Natural killer cell treated with Interleukin-12 subunit alpha and Interleukin-12 subunit beta and Interleukin-15 and Interleukin-18, amount 100 ng/mL, for 72 hours (primary cell): ENCODE results near the gene APBA2. TPM values are rescaled to one million over a fixed set of nuclear protein-coding genes. Genes with fewer than 3 reads are reported as not detected.
A peak's percentile ranks its signal among the peaks of the same experiment; 100 is the strongest.

Source experiments
- ATAC-seq, 2 donors: fragments of 150-1000 bp; cut with Tn5 transposase in 1 of 2; sonication (Bioruptor Pico), chemical (Tn5 transposase) in 1 of 2; 2 replicates each; pipeline ENCODE4 v1.10.0; 2021
- DNase-seq: peaks from one replicate; pipeline ENCODE4 v3.0.0; 2022; ENCODE audit warnings: low spot score
- H3K27ac Mint-ChIP-seq, 2 donors: 1 replicate in 1 of 2; 2 replicates in 1 of 2; pipeline ENCODE4 v1.8.0; 2022; ENCODE audit warnings: mixed read lengths in 2 of 2, mild to moderate bottlenecking in 1 of 2, moderate library complexity in 1 of 2
- H3K27me3 Mint-ChIP-seq, 2 donors: 1 replicate in 1 of 2; 2 replicates in 1 of 2; pipeline ENCODE4 v1.8.0; 2022; ENCODE audit warnings: mixed read lengths in 2 of 2
- H3K36me3 Mint-ChIP-seq: one replicate; pipeline ENCODE4 v1.8.0; 2022; ENCODE audit warnings: mixed read lengths
- H3K4me1 Mint-ChIP-seq, 2 donors: 1 replicate in 1 of 2; 2 replicates in 1 of 2; pipeline ENCODE4 v1.8.0; 2022; ENCODE audit warnings: low read depth in 2 of 2, mixed read lengths in 2 of 2, mild to moderate bottlenecking in 1 of 2
- H3K4me3 Mint-ChIP-seq: one replicate; pipeline ENCODE4 v1.8.0; 2022; ENCODE audit warnings: mixed read lengths
- H3K9me3 Mint-ChIP-seq: 2 replicates; pipeline ENCODE4 v1.8.0; 2022; ENCODE audit warnings: mixed read lengths
- total RNA-seq, 2 donors: library from RNA; stranded (reverse); gene quantifications; one replicate each; pipeline ENCODE4 v1.2.3, GENCODE V29; 2022

Gene APBA2
- total RNA-seq, 2 donors from 2014 or later: 6.0 to 19.4 TPM

DNA sequence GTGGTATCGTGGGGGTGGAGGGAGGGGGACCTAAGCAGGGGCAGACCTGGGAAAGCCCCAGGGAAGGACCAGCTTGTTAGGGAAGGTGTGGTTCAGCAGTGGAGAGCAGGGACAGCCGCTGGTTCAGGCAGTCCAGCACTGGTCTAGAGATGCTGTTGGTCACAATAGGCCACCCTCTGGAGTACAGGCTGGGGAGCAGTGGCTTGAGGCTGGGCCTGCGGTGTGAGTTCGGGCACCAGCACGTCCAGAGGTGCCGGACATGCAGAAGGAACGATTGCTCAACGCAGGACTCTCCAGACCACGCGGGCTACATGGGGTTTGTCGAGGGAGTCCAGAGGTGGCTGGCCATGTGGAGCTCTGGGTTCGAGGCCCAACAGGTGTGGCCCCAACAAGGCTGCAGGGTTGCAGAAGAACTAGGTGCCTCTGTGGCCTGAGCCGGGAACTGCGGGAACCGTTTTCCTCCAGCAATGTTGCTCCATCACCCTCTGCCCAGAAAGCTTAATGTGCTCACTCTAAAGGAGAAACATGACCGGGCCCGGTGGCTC, 143.9 kb downstream of the APBA2 start:
- Mint-ChIP-seq H3K27ac (peak overlapping the region in 1 of 2 donors; percentile 80), H3K36me3 (peaks cover 7% of the 10 kb centered on the region), H3K9me3 (peaks cover 10% of the 10 kb centered on the region), H3K4me1 (peaks cover 57 to 59% of the 10 kb centered on the region in 2 donors), H3K4me3 (no peak overlapping the region), H3K27me3 (no peaks in the 10 kb centered on the region)
- DNase-seq (no peak), ATAC-seq (peak in 1 of 2 donors; percentile 44)

GRCh38 chr15:29031502-29032228, 145.9 kb downstream of the APBA2 start:
- Mint-ChIP-seq H3K27me3 (no peaks in the 10 kb centered on the region), H3K27ac (peak overlapping the region; percentile 66 to 87), H3K9me3 (peaks cover 10% of the 10 kb centered on the region), H3K4me1 (peaks cover 65 to 67% of the 10 kb centered on the region in 2 donors), H3K4me3 (peak overlapping the region; percentile 63), H3K36me3 (peaks cover 7% of the 10 kb centered on the region)
- peak; percentile 80 for DNase-seq
- peak; percentile 93 to 95 for ATAC-seq

DNA sequence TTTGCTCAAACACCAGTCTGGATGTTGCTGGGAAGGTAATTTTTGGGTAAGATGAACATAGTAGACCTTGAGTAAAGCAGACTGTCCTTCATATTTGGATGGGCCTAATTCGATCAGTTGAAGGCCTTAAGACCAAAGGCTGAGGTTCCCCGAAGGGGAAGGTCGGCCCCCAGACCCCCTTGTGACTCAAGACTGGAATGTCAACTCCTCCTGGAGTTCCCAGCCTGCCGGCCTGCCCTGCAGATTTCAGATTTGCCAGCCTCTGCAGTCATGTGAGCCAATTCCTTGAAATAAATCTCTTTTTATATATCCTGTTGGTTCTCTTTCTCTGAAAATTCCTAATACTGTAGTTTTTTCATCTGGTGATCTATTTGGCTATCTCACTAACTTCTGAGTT, 146.5 kb downstream of the APBA2 start:
- H3K9me3 Mint-ChIP-seq: peaks cover 10% of the 10 kb centered on the region
- peaks cover 7% of the 10 kb centered on the region for H3K36me3 Mint-ChIP-seq
- H3K27ac Mint-ChIP-seq: peak overlapping the region; percentile 66 to 87
- no peak for ATAC-seq
- no peak for DNase-seq
- no peaks in the 10 kb centered on the region for H3K27me3 Mint-ChIP-seq
- peak overlapping the region; percentile 63 for H3K4me3 Mint-ChIP-seq
- peaks cover 67 to 69% of the 10 kb centered on the region in 2 donors for H3K4me1 Mint-ChIP-seq

DNA sequence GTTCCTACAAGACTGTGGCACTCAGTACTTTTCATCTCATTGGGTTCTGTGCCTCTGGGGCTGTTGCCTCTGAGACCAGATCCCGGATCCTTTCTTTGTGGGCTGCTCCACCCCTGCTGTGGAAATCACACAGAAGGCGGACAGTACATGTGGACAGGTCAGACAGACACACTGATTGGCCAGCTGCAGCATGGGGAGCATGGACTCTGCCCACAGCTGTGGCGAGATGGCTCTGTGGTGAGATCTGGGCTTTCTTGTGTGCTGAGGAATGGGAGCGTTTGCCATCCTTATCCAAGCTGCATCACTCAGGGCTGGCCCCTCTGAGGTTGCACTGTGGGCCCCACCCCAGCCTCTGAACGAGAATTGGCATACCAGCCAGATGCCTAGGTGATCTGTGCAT, 147.0 kb downstream of the APBA2 start:
- peaks cover 72 to 75% of the 10 kb centered on the region in 2 donors for H3K4me1 Mint-ChIP-seq
- peaks cover 7% of the 10 kb centered on the region for H3K36me3 Mint-ChIP-seq
- ATAC-seq: no peak
- peaks cover 10% of the 10 kb centered on the region for H3K9me3 Mint-ChIP-seq
- H3K27me3 Mint-ChIP-seq: no peaks in the 10 kb centered on the region
- peak overlapping the region; percentile 63 for H3K4me3 Mint-ChIP-seq
- H3K27ac Mint-ChIP-seq: peak overlapping the region; percentile 66 to 87
- DNase-seq: no peak

DNA sequence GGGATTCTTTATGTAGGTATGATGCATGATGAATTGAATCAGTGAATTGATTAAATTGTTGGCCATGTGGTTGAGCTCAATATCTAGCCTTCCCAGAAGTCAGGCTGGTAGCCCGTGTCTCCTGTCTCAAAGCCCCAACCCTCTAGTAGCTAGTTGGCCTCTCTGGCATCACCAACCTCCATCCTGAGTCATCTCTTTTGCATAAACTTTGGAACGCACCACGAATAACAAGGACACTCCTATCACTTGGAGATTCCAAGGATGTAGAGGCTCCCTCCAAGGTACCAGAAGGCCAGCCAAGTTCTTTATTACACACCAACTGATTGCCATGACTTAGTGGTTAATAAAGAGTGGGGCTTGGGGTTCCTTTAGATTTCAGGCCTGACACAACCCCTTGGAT, 148.4 kb downstream of the APBA2 start:
- Mint-ChIP-seq H3K4me1 (peaks cover 73 to 77% of the 10 kb centered on the region in 2 donors), H3K36me3 (peaks cover 7% of the 10 kb centered on the region), H3K4me3 (no peak overlapping the region), H3K27ac (peak overlapping the region in 1 of 2 donors; percentile 81), H3K9me3 (peaks cover 10% of the 10 kb centered on the region), H3K27me3 (no peaks in the 10 kb centered on the region)
- DNase-seq (no peak), ATAC-seq (no peak)

DNA sequence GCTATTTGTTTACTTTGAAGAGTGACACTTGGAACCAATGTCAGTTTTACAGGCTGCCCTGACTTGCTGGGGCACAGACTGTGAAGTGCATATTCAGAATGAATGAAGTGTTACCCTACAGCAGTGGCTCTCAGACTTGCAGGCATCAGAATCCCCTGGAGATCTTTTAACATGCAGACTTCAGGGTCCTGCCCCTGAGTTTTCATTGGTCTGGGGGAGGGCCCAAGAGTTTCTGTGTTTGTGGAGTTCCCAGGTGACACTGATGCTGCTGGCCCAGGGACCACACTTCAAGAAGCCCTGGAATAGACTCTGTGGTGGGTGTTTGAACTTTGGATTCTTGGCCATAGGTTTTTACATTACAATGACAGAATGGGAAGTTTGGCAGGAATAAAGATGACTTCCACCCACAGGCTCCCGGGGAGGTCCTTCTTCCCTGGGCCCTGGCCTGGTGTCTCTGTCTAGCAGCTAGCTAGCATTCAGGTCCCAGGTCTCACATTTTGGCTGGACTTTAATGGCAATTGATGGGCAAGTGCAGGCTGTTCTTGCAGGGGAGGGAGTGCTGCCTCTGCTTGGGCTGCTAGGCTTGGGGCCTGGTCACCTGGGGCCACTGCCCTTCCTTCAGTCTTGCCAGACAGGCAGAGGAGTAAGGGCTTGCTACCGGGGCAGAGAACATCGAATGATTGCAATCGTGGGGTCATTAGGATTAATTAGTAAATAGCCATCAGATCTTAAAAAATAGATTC, 149.0 kb downstream of the APBA2 start:
- Mint-ChIP-seq H3K4me1 (peaks cover 73 to 77% of the 10 kb centered on the region in 2 donors), H3K36me3 (peaks cover 7% of the 10 kb centered on the region), H3K4me3 (no peak overlapping the region), H3K27me3 (no peaks in the 10 kb centered on the region), H3K27ac (peak overlapping the region in 1 of 2 donors; percentile 81), H3K9me3 (peaks cover 10% of the 10 kb centered on the region)
- DNase-seq: no peak
- ATAC-seq: no peak

- Mint-ChIP-seq H3K36me3 (peaks cover 7% of the 10 kb centered on the region), H3K4me1 (peaks cover 75 to 82% of the 10 kb centered on the region in 2 donors), H3K9me3 (peaks cover 7% of the 10 kb centered on the region), H3K4me3 (no peak overlapping the region), H3K27ac (peak overlapping the region in 1 of 2 donors; percentile 81), H3K27me3 (no peaks in the 10 kb centered on the region)
- DNase-seq: no peak
- no peak for ATAC-seq
These were observed 149.8 kb downstream of the APBA2 start for GRCh38 chr15:29035336-29036285.

DNA sequence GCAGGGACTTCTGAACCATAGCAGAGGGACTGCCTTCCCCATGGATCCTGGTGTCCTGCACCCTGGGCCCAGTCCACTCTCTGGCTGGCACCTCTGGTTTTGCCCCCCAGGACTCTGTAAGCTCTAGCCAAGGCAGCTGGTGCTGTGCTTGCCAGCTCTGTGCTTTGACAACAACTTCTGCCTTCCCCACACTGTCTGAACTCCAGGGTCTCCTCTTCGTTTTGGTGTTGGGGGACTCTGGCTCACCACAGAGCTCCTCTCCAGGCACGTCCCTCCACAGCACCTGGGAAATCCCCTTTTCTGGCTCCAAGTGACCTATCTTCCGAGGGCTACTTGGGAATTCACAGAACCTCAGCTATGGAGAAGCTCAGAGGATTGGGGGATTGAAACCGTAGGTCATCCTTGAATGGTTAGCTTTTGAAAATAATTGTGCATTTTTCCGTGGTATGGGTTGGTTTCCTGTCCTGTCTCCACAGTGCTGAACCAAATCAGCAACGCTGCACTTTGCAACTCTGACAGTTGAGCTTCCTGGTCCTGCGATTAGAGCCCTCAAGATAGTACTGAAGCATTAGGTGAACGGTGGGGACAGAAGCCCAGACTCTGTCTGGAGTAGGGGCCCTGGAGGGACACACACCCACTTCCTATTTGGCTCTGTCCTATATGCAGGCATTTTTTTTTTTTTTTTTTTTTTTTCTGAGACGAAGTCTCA, 152.4 kb downstream of the APBA2 start:
- peaks cover 58 to 63% of the 10 kb centered on the region in 2 donors for H3K4me1 Mint-ChIP-seq
- H3K4me3 Mint-ChIP-seq: peak overlapping the region; percentile 72
- peak overlapping the region; percentile 68 to 88 for H3K27ac Mint-ChIP-seq
- ATAC-seq: peak; percentile 72 to 74
- DNase-seq: peak; percentile 65
- H3K36me3 Mint-ChIP-seq: no peaks in the 10 kb centered on the region
- H3K27me3 Mint-ChIP-seq: no peaks in the 10 kb centered on the region
- no peaks in the 10 kb centered on the region for H3K9me3 Mint-ChIP-seq

- H3K4me1 Mint-ChIP-seq: peaks cover 52 to 53% of the 10 kb centered on the region in 2 donors
- ATAC-seq: peak; percentile 78 to 82
- peak overlapping the region; percentile 17 to 88 for H3K27ac Mint-ChIP-seq
These were observed 153.9 kb downstream of the APBA2 start for GRCh38 chr15:29039466-29040369.

GRCh38 chr15:29040370-29040751, 154.6 kb downstream of the APBA2 start:
- Mint-ChIP-seq H3K27ac (peak overlapping the region; percentile 17 to 88), H3K27me3 (no peaks in the 10 kb centered on the region), H3K4me3 (peak overlapping the region; percentile 72), H3K36me3 (no peaks in the 10 kb centered on the region), H3K9me3 (no peaks in the 10 kb centered on the region), H3K4me1 (peaks cover 52% of the 10 kb centered on the region in 2 donors)
- ATAC-seq: no peak
- DNase-seq: peak; percentile 8

More at GRCh38 chr15:29039466-29040369, 153.9 kb downstream of the APBA2 start:
- no peaks in the 10 kb centered on the region for H3K36me3 Mint-ChIP-seq
- peak; percentile 65 for DNase-seq
- H3K4me3 Mint-ChIP-seq: peak overlapping the region; percentile 72
- no peaks in the 10 kb centered on the region for H3K9me3 Mint-ChIP-seq
- no peaks in the 10 kb centered on the region for H3K27me3 Mint-ChIP-seq

GRCh38 chr15:29043736-29044502, 158.1 kb downstream of the APBA2 start:
- Mint-ChIP-seq H3K27ac (no peak overlapping the region), H3K9me3 (no peaks in the 10 kb centered on the region), H3K4me3 (no peak overlapping the region), H3K27me3 (no peaks in the 10 kb centered on the region), H3K4me1 (peaks cover 47 to 49% of the 10 kb centered on the region in 2 donors), H3K36me3 (no peaks in the 10 kb centered on the region)
- ATAC-seq (no peak), DNase-seq (no peak)
